GM10248 (cell line): ENCODE results near the gene MAPKBP1.

ENCODE experiments used
- CTCF ChIA-PET: fragments of 300-600 bp; sonication (Branson Sonifier 250); formaldehyde crosslinking; extraction: SDS; loops from one replicate; lab custom pipeline; 2021; ENCODE audit warnings: antibody characterized with exemption; lab: Yijun Ruan, JAX
- POLR2A ChIA-PET: fragments of 350-650 bp; sonication (Branson Sonifier 250); formaldehyde crosslinking; extraction: SDS; loops from one replicate; lab custom pipeline; 2020; ENCODE audit warnings: antibody characterized with exemption; lab: Yijun Ruan, JAX
- DNase-seq: peaks from one replicate; pipeline ENCODE4 v3.0.0; 2012; ENCODE audit errors: extremely low spot score
- TF ChIP-seq, protein P1 (sequence below): IDR thresholded peaks from 2 replicates; pipeline ENCODE4 v1.5.1; 2012; ENCODE audit warnings: mild to moderate bottlenecking, low read depth; ENCODE audit errors: extremely low read depth, missing control alignments, control extremely low read depth

MAPKBP1 gene

GRCh38 chr15:41775651-41776050 is 1.4 kb downstream of the MAPKBP1 start:
- TF ChIP-seq, protein P1, sequence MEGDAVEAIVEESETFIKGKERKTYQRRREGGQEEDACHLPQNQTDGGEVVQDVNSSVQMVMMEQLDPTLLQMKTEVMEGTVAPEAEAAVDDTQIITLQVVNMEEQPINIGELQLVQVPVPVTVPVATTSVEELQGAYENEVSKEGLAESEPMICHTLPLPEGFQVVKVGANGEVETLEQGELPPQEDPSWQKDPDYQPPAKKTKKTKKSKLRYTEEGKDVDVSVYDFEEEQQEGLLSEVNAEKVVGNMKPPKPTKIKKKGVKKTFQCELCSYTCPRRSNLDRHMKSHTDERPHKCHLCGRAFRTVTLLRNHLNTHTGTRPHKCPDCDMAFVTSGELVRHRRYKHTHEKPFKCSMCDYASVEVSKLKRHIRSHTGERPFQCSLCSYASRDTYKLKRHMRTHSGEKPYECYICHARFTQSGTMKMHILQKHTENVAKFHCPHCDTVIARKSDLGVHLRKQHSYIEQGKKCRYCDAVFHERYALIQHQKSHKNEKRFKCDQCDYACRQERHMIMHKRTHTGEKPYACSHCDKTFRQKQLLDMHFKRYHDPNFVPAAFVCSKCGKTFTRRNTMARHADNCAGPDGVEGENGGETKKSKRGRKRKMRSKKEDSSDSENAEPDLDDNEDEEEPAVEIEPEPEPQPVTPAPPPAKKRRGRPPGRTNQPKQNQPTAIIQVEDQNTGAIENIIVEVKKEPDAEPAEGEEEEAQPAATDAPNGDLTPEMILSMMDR, result no peak
- no peak for DNase-seq
- CTCF ChIA-PET, result interaction anchor here (2.0 to 20.0 kb wide), 8 partner anchors 8 to 75 kb away, joined by 5 to 316 read pairs (median 26); no protein-coding TSS in a partner anchor
- POLR2A ChIA-PET, result no interaction called here

DNA sequence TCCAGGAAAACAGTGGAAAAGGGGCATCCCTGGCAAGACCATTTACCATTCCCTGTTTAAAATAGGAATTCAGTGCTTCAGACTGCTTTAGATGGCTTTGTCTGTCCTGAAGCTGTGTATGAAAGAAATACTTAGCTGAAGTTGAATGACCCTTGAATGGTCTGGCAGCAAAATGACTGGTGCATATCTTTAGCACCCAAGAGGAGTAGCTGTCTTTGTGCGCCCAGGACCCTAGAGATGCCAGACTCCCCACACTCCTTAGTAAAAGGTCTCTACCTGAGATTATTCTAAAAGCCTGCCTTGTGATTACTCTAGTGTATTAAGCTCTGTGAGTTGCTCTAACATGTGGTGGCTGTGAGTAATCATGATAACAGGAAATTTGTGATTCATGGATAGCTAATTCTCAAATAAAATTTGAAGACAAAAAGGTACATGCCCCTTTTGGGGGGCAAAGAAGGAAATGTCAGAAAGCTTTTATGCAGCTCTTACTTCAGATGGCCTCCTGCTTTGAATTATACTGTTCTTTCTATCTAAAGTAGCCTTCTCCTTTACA is 3.2 kb downstream of the MAPKBP1 start:
- ChIA-PET CTCF (interaction anchor here (1.6 to 20.0 kb wide), 9 partner anchors 9 to 127 kb away, joined by 4 to 316 read pairs (median 9); no protein-coding TSS in a partner anchor), POLR2A (interaction anchor here (0.6 kb wide), 1 partner anchor 215 kb away, joined by 7 read pairs; no protein-coding TSS in a partner anchor)
- DNase-seq, result no peak
- TF ChIP-seq, protein P1, result no peak

GRCh38 chr15:41778521-41778920 is 4.2 kb downstream of the MAPKBP1 start:
- CTCF ChIA-PET, result interaction anchor here (0.7 to 20.0 kb wide), 9 partner anchors 8 to 126 kb away, joined by 3 to 316 read pairs (median 9); no protein-coding TSS in a partner anchor
- TF ChIP-seq, protein P1, result no peak
- POLR2A ChIA-PET, result no interaction called here
- no peak for DNase-seq

DNA sequence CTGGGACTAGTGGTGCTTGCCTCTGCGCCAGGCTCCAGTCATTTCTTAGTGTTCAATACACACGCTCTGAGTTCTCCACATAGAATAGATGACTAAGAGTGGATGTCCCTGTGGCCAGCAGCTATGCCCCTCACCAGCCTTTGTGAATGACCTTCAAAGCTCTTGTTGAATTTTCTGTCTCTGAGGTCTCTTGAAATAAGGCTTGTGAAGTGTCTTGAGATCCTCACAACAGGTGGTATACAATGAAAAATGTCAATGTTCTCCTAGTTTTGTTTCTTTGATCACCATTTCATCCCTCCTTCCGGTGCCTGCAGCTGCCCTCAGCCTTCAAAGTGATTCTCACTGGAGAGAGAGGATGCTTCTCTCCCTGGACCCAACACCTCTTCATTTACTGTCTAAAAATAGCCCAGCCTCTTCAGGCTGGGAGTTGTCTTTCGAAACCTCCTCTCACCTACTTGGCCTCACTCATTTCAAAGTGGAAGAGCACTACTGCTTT is 5.4 kb downstream of the MAPKBP1 start:
- TF ChIP-seq, protein P1, result no peak
- ChIA-PET POLR2A (no interaction called here), CTCF (interaction anchor here (1.2 to 20.0 kb wide), 3 partner anchors 11 to 176 kb away, joined by 3 to 316 read pairs (median 44); no protein-coding TSS in a partner anchor)
- no peak for DNase-seq

GRCh38 chr15:41780266-41780665 is 6.0 kb downstream of the MAPKBP1 start:
- CTCF ChIA-PET, result interaction anchor here (1.0 to 20.0 kb wide), 4 partner anchors 10 to 177 kb away, joined by 3 to 316 read pairs (median 24); no protein-coding TSS in a partner anchor
- TF ChIP-seq, protein P1, result no peak
- POLR2A ChIA-PET, result interaction anchor here (0.6 kb wide), 1 partner anchor 12 kb away, joined by 3 read pairs; no protein-coding TSS in a partner anchor
- DNase-seq, result no peak

GRCh38 chr15:41780727-41781126 is 6.4 kb downstream of the MAPKBP1 start:
- TF ChIP-seq, protein P1, result no peak
- POLR2A ChIA-PET, result interaction anchor here (0.6 kb wide), 1 partner anchor 11 kb away, joined by 3 read pairs; no protein-coding TSS in a partner anchor
- no peak for DNase-seq
- CTCF ChIA-PET, result interaction anchor here (1.0 to 20.0 kb wide), 3 partner anchors 10 to 31 kb away, joined by 3 to 316 read pairs (median 44); no protein-coding TSS in a partner anchor
